ENCODE results near the gene PKP3.
"Not testable (repeated sequence)": the region's sequence is repeated elsewhere in the genome, so short reads cannot be mapped to it uniquely, and the experiment has no call there.

Gene PKP3

GRCh38 chr11:420054-420910 is 26.3 kb downstream of the PKP3 start:
- no peak for TF ChIP-seq CTCF (IDR thresholded peaks at IDR 0.05; ENCODE audit: low read depth, low read length)
- no peak overlapping the region for H3K4me3 ChIP-seq (ENCODE audit: low read depth, low read length)
- DNase-seq (ENCODE audit: low read depth, low spot score): no peak
- in situ Hi-C loops (cut with HindIII; ENCODE audit: low sequenced_read_pairs): no loop called here

- H3K4me3 ChIP-seq (ENCODE audit: low read depth, low read length): no peak overlapping the region
- DNase-seq (ENCODE audit: low read depth, low spot score): no peak
- in situ Hi-C loops (cut with HindIII; ENCODE audit: low sequenced_read_pairs): no loop called here
- TF ChIP-seq CTCF (IDR thresholded peaks at IDR 0.05; ENCODE audit: low read depth, low read length): no peak
Observed at GRCh38 chr11:420911-421321, 26.9 kb downstream of the PKP3 start.

- no peak for TF ChIP-seq CTCF (IDR thresholded peaks at IDR 0.05; ENCODE audit: low read depth, low read length)
- no peak overlapping the region for H3K4me3 ChIP-seq (ENCODE audit: low read depth, low read length)
- in situ Hi-C loops (cut with HindIII; ENCODE audit: low sequenced_read_pairs): no loop called here
- DNase-seq (ENCODE audit: low read depth, low spot score): no peak
Observed at GRCh38 chr11:422249-422656, 28.2 kb downstream of the PKP3 start.

- TF ChIP-seq CTCF (IDR thresholded peaks at IDR 0.05; ENCODE audit: low read depth, low read length): no peak
- no peak overlapping the region for H3K4me3 ChIP-seq (ENCODE audit: low read depth, low read length)
- no peak for DNase-seq (ENCODE audit: low read depth, low spot score)
- in situ Hi-C loops (cut with HindIII; ENCODE audit: low sequenced_read_pairs): no loop called here
Observed at GRCh38 chr11:424232-424631, 30.2 kb downstream of the PKP3 start.

GRCh38 chr11:424766-425165 is 30.8 kb downstream of the PKP3 start:
- DNase-seq (ENCODE audit: low read depth, low spot score); H3K4me3 ChIP-seq (ENCODE audit: low read depth, low read length); in situ Hi-C loops (cut with HindIII; ENCODE audit: low sequenced_read_pairs): not testable (repeated sequence)

- H3K4me3 ChIP-seq (ENCODE audit: low read depth, low read length): no peak overlapping the region
- no peak for TF ChIP-seq CTCF (IDR thresholded peaks at IDR 0.05; ENCODE audit: low read depth, low read length)
- in situ Hi-C loops (cut with HindIII; ENCODE audit: low sequenced_read_pairs): no loop called here
- DNase-seq (ENCODE audit: low read depth, low spot score): no peak
Observed at GRCh38 chr11:425301-425700, 31.3 kb downstream of the PKP3 start.

- DNase-seq (ENCODE audit: low read depth, low spot score): no peak
- no peak overlapping the region for H3K4me3 ChIP-seq (ENCODE audit: low read depth, low read length)
- in situ Hi-C loops (cut with HindIII; ENCODE audit: low sequenced_read_pairs): no loop called here
- no peak for TF ChIP-seq CTCF (IDR thresholded peaks at IDR 0.05; ENCODE audit: low read depth, low read length)
Observed at GRCh38 chr11:426851-427250, 32.8 kb downstream of the PKP3 start.

Data from astrocyte of the spinal cord (primary cell).